Hematopoietic multipotent progenitor cell treated with erythropoietin and hydrocortisone succinate and interleukin-3 and kit ligand, for 8 days (in vitro differentiated cells): ENCODE results near the gene HOXD8.

Experiments
- DNase-seq: peaks from one replicate; pipeline ENCODE4 v3.0.0-alpha.2; 2015

The HOXD8 gene

DNA sequence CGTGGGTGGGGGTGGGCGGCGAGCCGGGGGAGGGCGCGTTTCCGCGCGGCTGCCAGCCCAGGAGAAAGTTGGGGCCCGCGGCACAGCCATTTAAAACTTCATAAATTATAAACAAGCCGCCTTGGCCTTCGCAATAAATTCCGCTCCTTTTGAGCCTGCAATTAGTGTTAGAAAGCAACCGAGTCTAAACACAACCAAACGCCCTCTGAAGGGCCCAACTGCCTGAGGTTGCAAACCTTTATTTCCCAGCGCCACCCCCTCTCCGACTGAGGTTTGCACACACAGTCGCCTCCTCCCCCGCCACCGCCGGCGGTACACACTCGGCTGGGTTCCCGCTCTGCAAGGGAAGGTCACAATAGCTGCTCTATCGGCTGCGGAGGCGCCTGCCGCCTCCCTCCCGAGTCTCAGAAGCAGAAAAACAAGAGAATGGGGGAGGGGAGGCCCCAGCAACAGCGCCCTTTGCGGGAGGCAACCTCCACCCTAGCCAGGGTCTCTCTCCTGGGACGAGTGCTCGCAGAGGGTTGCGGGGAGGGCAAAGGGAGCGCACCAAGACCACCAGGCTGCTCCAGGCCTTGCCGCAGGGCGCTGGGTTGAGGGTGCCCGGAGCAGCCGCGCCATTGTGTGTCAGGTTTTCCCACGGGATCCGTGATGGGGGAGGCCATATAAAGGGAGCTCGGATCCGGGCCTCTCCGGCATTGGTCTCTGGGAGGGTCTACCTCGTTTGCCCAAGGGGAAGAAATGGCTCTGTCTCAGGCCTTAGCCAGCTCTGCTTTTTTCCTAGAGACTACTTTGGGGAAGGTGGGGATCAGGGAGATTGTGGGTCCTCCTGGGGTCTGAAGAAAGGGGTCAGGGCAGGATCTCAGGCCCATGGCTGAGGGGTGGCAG is 45.6 kb downstream of the HOXD8 start:
- DNase-seq, result no peak

DNA sequence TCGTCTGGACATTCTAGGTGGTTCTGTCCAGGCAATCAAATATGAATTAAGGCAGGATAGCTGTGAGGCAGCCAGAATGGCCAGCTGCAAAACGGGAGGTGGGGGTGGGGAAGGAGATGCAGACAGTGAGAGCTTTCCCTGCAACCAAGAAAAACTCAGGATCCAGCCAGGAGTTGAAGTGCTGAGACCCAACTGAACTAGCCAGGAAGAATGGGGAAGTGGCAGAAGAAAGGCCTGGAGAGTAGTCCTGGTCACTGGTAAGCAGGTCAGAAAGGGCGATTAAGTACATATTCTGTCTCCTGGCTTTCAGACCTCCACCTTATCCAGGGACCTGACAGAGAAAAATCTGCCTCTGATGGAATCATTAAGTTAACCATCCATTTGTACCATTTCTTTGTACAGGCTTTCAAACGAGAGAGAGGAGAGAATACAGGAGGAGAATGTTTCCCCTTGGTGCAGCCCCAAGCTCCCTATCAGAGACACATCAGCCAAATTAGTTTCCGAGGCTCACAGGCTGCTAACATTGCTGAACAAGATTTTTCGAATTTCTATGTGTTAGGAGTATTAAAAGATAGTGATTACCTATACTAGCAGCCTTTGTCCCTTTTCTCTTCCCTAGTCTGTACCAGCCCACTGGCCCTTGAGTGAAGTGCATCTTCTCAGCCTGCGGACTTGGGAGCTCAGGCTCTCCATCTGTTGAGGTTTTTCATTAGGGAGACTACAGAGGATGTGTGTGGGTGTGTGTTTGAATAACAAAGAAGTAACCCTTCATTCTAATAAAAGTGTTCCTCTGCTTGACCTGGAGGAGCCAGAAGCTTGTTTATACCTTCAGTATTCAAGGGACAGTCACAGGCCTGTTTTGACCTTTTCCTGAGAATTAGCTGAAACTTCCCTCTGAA is 46.5 kb downstream of the HOXD8 start:
- DNase-seq, result no peak

DNA sequence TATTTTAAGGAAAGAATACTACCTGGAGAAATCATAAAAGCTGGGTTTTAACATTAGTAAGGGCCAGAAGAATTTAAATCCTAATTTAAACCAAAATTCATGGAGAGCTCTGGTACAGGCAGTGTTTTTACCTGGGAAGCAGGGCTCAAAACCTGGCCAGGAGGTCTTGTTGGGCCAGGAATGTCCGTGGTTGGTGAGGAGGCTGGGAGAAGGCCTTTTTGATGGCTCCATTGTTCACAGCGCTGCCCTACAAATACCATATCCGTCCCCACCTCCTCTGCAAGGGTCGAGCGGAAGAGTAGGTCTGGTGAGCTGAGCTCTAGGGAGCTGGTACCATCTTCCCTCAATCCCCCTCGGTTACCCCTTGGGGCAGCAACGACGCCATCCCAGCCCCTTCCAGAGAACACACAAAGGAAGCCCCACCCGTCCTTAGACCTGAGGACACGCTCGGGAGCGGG is 48.1 kb downstream of the HOXD8 start:
- no peak for DNase-seq

DNA sequence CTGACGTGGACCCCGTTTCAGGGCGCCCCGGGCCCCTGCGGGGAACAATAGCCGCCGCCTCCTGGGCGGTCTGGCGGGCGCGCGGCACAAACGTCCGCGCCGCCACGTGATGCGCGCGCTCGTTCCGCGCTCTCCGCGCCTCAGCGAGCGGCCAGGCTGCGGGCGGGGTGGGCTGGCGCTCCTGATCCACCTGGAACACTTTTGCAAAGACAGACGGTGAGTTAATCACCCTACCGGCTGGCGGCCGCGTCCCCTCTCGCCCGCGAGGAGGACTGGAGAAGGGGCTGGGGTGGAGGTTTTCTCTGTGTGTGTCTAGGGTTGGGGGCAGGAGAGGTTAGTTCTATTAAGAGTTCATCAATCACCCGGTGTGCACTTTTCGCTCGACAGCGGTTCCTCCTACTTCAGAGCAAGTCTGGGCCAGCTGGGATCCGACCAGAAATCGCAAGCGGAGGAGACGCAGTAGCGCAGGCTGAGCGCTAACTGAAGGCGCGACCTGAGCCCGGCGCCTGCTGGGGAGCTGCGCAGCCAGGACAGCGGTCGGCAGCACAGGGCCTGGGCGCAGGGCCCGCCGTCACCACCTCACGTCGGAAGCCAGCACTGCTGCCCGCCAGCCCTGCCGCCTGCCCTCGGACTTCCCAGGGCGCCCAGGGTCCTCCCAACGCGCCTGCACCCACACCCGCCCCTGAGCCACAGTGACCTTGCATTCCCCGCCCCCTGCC is 48.7 kb downstream of the HOXD8 start:
- no peak for DNase-seq

DNA sequence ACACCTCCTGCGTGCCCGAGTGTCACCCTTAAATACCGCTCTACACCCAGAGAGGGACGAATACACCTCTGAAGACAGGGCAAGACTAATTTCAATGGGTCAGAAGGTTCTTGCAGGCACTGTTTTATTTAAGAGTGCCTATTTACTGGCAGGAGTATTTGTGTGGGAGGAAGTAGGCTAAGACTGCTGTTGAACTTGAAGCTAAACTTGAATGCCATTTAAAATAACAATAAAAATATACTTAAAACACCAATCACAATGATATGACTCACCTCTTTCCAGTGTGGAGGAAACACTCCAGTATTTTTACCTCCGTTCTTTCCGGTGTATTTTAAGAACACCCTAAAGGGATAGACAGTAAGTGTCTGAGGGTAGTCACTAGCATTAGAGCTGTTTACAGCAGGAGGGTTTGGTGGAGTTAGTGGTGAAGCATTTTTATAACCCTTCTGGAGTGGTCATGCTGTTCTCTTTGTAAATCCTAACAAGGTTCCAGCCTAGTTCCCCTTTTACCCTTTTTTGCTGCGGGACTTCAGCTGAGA is 49.3 kb downstream of the HOXD8 start:
- no peak for DNase-seq

DNA sequence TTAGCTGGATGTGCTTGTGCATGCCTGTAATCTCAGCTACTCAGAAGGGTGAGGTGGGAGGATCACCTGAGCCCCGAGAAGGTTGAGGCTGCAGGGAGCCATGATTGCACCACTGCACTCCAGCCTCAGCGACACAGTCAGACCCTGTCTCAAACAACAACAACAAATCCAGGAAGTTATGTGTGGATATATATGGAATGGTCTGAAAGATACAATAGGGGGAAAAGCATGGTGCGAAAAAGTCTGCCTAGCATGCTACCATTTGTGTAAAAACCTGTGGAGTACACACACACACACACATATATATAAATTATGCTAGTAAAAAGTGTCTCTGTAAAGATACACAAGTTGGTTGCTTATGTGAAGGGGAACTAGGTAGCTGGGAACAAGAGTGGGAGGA is 52.0 kb downstream of the HOXD8 start:
- DNase-seq, result no peak
